Measurements from ENCODE around the gene PRF1.
A peak's percentile ranks its signal among the peaks of the same experiment; 100 is the strongest.
"Not testable (repeated sequence)": the region's sequence is repeated elsewhere in the genome, so short reads cannot be mapped to it uniquely, and the experiment has no call there.

The PRF1 gene

GRCh38 chr10:70602665-70603448, at the start of gene PRF1:
Gene PRF1 (minus strand): TSS chr10:70602741. CDS start chr10:70600902, 1,839 bp downstream.
- peak; percentile 35 to 64 for DNase-seq (ENCODE audit: low read depth in 2 of 2)

- no peak for DNase-seq (ENCODE audit: low read depth in 2 of 2)
Observed at GRCh38 chr10:70651661-70652060, 49.1 kb upstream of the PRF1 start.

- no peak for DNase-seq (ENCODE audit: low read depth in 2 of 2)
Observed at GRCh38 chr10:70650718-70651117, 48.2 kb upstream of the PRF1 start.

- DNase-seq (ENCODE audit: low read depth in 2 of 2), result no peak
Observed at GRCh38 chr10:70650104-70650503, 47.6 kb upstream of the PRF1 start.

- no peak for DNase-seq (ENCODE audit: low read depth in 2 of 2)
Observed at GRCh38 chr10:70649526-70649925, 47.0 kb upstream of the PRF1 start.

- no peak for DNase-seq (ENCODE audit: low read depth in 2 of 2)
Observed at GRCh38 chr10:70648427-70648826, 45.9 kb upstream of the PRF1 start.

- no peak for DNase-seq (ENCODE audit: low read depth in 2 of 2)
Observed at GRCh38 chr10:70647086-70647485, 44.5 kb upstream of the PRF1 start.

- DNase-seq (ENCODE audit: low read depth in 2 of 2), result not testable (repeated sequence)
Observed at GRCh38 chr10:70644959-70645358, 42.4 kb upstream of the PRF1 start.

GRCh38 chr10:70643272-70643671, 40.7 kb upstream of the PRF1 start:
- DNase-seq (ENCODE audit: low read depth in 2 of 2), result not testable (repeated sequence)

- DNase-seq (ENCODE audit: low read depth in 2 of 2), result not testable (repeated sequence)
Observed at GRCh38 chr10:70639640-70640383, 37.3 kb upstream of the PRF1 start.

- DNase-seq (ENCODE audit: low read depth in 2 of 2), result not testable (repeated sequence)
Observed at GRCh38 chr10:70634515-70634914, 32.0 kb upstream of the PRF1 start.

GRCh38 chr10:70634011-70634410, 31.5 kb upstream of the PRF1 start:
- no peak for DNase-seq (ENCODE audit: low read depth in 2 of 2)

- DNase-seq (ENCODE audit: low read depth in 2 of 2), result not testable (repeated sequence)
Observed at GRCh38 chr10:70631735-70632134, 29.2 kb upstream of the PRF1 start.

GRCh38 chr10:70629338-70629737, 26.8 kb upstream of the PRF1 start:
- no peak for DNase-seq (ENCODE audit: low read depth in 2 of 2)

GRCh38 chr10:70626056-70626455, 23.5 kb upstream of the PRF1 start:
- DNase-seq (ENCODE audit: low read depth in 2 of 2), result no peak

- no peak for DNase-seq (ENCODE audit: low read depth in 2 of 2)
Observed at GRCh38 chr10:70622981-70623844, 20.7 kb upstream of the PRF1 start.

- no peak for DNase-seq (ENCODE audit: low read depth in 2 of 2)
Observed at GRCh38 chr10:70622541-70622940, 20.0 kb upstream of the PRF1 start.

- DNase-seq (ENCODE audit: low read depth in 2 of 2), result no peak
Observed at GRCh38 chr10:70621503-70622078, 19.1 kb upstream of the PRF1 start.

- no peak for DNase-seq (ENCODE audit: low read depth in 2 of 2)
Observed at GRCh38 chr10:70620020-70620289, 17.4 kb upstream of the PRF1 start.

GRCh38 chr10:70619271-70620019, 16.9 kb upstream of the PRF1 start:
- no peak for DNase-seq (ENCODE audit: low read depth in 2 of 2)

- DNase-seq (ENCODE audit: low read depth in 2 of 2), result no peak
Observed at GRCh38 chr10:70618663-70619062, 16.1 kb upstream of the PRF1 start.
